ENCODE results near the gene TFF3. TPM values are rescaled to one million over a fixed set of nuclear protein-coding genes. Genes with fewer than 3 reads are reported as not detected.
A peak's percentile ranks its signal among the peaks of the same experiment; 100 is the strongest.

Gene TFF3
- total RNA-seq, 2 donors from 2014 or later: 5.5 TPM; not detected in 1

GRCh38 chr21:42304556-42305454, 10.4 kb downstream of the TFF3 start:
- Mint-ChIP-seq H3K4me1 (peaks cover 3% of the 10 kb centered on the region), H3K4me3 (no peak overlapping the region), H3K27ac (no peak overlapping the region), H3K36me3 (ENCODE audit: low read depth) (no peaks in the 10 kb centered on the region), H3K9me3 (no peaks in the 10 kb centered on the region), H3K27me3 (ENCODE audit: insufficient read depth) (no peaks in the 10 kb centered on the region)
- 93 to 97% methylated on average over 12 to 22 of the region's 22 CpGs for WGBS, 2 experiments (ENCODE audit: insufficient coverage in 1 of 2, insufficient read length in 1 of 2)
- peak; percentile 23 for DNase-seq
- no peak overlapping the region for H3K9ac ChIP-seq (ENCODE audit: extremely low read depth, low read length, poor library complexity, severe bottlenecking)
- no peaks in the 10 kb centered on the region for H3K9me3 ChIP-seq (ENCODE audit: control insufficient read depth, low read length)
- no peaks in the 10 kb centered on the region for H3K4me1 ChIP-seq (ENCODE audit: control insufficient read depth, insufficient read depth, low read length)
- H3K27ac ChIP-seq (ENCODE audit: low read depth, low read length): no peak overlapping the region
- H3K4me3 ChIP-seq (ENCODE audit: low read length): no peak overlapping the region
- no peaks in the 10 kb centered on the region for H3K27me3 ChIP-seq (ENCODE audit: control insufficient read depth, insufficient read depth, low read length, poor library complexity, severe bottlenecking)
- no peaks in the 10 kb centered on the region for H3K36me3 ChIP-seq (ENCODE audit: control insufficient read depth, insufficient read depth, low read length)
- TF ChIP-seq CTCF (conservative IDR thresholded peaks at IDR 0.05): no peak

GRCh38 chr21:42303443-42303842, 11.8 kb downstream of the TFF3 start:
- Histone ChIP-seq H3K9me3 (ENCODE audit: control insufficient read depth, low read length) (no peaks in the 10 kb centered on the region), H3K36me3 (ENCODE audit: control insufficient read depth, insufficient read depth, low read length) (no peaks in the 10 kb centered on the region), H3K27ac (ENCODE audit: low read depth, low read length) (no peak overlapping the region), H3K9ac (ENCODE audit: extremely low read depth, low read length, poor library complexity, severe bottlenecking) (no peak overlapping the region), H3K4me1 (ENCODE audit: control insufficient read depth, insufficient read depth, low read length) (peaks cover 3% of the 10 kb centered on the region), H3K27me3 (ENCODE audit: control insufficient read depth, insufficient read depth, low read length, poor library complexity, severe bottlenecking) (no peaks in the 10 kb centered on the region), H3K4me3 (ENCODE audit: low read length) (no peak overlapping the region)
- no peak for TF ChIP-seq CTCF (conservative IDR thresholded peaks at IDR 0.05)
- no peak overlapping the region for H3K27ac Mint-ChIP-seq
- no peak overlapping the region for H3K4me3 Mint-ChIP-seq
- no peaks in the 10 kb centered on the region for H3K36me3 Mint-ChIP-seq (ENCODE audit: low read depth)
- peaks cover 9% of the 10 kb centered on the region for H3K4me1 Mint-ChIP-seq
- 94 to 95% methylated on average over 2 of the region's 3 CpGs for WGBS, 2 experiments (ENCODE audit: insufficient coverage in 1 of 2, insufficient read length in 1 of 2)
- DNase-seq: no peak
- H3K9me3 Mint-ChIP-seq: no peaks in the 10 kb centered on the region
- H3K27me3 Mint-ChIP-seq (ENCODE audit: insufficient read depth): no peaks in the 10 kb centered on the region

GRCh38 chr21:42302794-42303193, 12.4 kb downstream of the TFF3 start:
- 77 to 80% methylated on average over 5 to 7 of the region's 7 CpGs for WGBS, 2 experiments (ENCODE audit: insufficient coverage in 1 of 2, insufficient read length in 1 of 2)
- Histone ChIP-seq H3K9ac (ENCODE audit: extremely low read depth, low read length, poor library complexity, severe bottlenecking) (no peak overlapping the region), H3K27ac (ENCODE audit: low read depth, low read length) (no peak overlapping the region), H3K4me1 (ENCODE audit: control insufficient read depth, insufficient read depth, low read length) (peaks cover 7% of the 10 kb centered on the region), H3K4me3 (ENCODE audit: low read length) (no peak overlapping the region), H3K9me3 (ENCODE audit: control insufficient read depth, low read length) (no peaks in the 10 kb centered on the region), H3K27me3 (ENCODE audit: control insufficient read depth, insufficient read depth, low read length, poor library complexity, severe bottlenecking) (no peaks in the 10 kb centered on the region), H3K36me3 (ENCODE audit: control insufficient read depth, insufficient read depth, low read length) (no peaks in the 10 kb centered on the region)
- no peak for DNase-seq
- no peaks in the 10 kb centered on the region for H3K36me3 Mint-ChIP-seq (ENCODE audit: low read depth)
- no peak overlapping the region for H3K4me3 Mint-ChIP-seq
- no peak overlapping the region for H3K27ac Mint-ChIP-seq
- no peaks in the 10 kb centered on the region for H3K27me3 Mint-ChIP-seq (ENCODE audit: insufficient read depth)
- peaks cover 15% of the 10 kb centered on the region for H3K4me1 Mint-ChIP-seq
- no peak for TF ChIP-seq CTCF (conservative IDR thresholded peaks at IDR 0.05)
- no peaks in the 10 kb centered on the region for H3K9me3 Mint-ChIP-seq
